GM12872 (cell line): ENCODE results near the gene SLC22A25.

ENCODE experiments used
- TF ChIP-seq, protein P1 (sequence below): IDR thresholded peaks from 3 replicates; pipeline ENCODE4 v1.5.1; 2011; ENCODE audit warnings: low read depth, mild to moderate bottlenecking, low read length, moderate library complexity; ENCODE audit not compliant: insufficient read depth

SLC22A25 gene

DNA sequence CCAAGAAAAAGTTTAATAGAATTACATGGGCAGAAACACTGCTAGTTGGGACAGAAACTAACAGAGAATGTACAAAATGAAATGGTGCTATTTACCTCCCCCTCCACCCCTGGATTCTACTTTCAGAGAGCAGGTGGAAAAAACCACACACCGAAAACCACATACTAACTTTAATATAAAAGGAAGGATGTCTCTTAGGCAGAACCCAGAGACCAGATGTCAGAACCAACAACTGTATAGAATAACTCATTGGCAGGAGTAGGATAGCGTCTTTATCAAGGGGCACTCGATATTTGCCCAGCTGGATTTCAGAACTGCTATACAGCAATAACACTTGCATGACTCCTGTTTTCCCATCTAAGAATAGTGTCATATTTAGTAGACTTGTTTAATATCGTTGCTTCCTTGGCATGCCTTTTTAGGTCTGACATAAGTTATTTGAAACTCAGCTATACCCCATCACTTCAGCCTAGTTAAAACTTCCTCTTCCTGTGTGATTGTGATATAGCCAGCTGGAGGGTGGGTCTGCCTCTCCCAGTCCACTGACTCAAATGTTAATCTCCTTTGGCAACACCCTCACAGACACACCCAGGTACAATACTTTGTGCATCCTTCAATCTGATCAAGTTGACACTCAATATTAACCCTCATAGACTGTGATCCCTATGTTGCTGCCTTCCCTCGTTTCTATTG is 1.2 kb downstream of the SLC22A25 start:
- TF ChIP-seq, protein P1, sequence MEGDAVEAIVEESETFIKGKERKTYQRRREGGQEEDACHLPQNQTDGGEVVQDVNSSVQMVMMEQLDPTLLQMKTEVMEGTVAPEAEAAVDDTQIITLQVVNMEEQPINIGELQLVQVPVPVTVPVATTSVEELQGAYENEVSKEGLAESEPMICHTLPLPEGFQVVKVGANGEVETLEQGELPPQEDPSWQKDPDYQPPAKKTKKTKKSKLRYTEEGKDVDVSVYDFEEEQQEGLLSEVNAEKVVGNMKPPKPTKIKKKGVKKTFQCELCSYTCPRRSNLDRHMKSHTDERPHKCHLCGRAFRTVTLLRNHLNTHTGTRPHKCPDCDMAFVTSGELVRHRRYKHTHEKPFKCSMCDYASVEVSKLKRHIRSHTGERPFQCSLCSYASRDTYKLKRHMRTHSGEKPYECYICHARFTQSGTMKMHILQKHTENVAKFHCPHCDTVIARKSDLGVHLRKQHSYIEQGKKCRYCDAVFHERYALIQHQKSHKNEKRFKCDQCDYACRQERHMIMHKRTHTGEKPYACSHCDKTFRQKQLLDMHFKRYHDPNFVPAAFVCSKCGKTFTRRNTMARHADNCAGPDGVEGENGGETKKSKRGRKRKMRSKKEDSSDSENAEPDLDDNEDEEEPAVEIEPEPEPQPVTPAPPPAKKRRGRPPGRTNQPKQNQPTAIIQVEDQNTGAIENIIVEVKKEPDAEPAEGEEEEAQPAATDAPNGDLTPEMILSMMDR: no peak

DNA sequence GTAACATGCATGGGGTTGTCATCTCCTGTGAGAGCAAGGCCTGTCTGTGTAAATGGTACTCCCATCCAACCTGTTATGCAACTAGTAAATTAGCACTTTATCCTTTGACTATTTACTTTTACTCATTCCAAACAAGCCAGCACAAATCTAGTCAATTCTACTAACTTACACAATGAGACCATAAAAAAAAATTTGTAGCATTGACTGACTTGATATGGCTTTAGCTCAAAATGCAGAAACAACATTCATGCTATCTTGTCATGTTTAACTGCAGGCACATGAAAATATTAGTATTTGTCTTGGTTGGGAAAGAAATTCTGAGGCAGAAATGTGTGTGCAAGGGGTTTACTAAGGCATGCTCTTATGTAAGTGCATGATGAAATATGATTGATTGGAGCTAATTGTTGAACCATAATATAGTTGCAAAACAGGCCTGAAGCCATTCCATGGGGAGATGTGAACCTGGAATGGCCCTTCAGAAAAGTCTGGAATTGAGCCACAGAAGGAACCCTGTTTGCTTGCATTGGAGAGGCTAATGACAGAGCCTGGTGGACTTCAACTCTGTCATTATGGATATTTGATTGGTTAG is 2.5 kb downstream of the SLC22A25 start:
- TF ChIP-seq, protein P1: no peak

DNA sequence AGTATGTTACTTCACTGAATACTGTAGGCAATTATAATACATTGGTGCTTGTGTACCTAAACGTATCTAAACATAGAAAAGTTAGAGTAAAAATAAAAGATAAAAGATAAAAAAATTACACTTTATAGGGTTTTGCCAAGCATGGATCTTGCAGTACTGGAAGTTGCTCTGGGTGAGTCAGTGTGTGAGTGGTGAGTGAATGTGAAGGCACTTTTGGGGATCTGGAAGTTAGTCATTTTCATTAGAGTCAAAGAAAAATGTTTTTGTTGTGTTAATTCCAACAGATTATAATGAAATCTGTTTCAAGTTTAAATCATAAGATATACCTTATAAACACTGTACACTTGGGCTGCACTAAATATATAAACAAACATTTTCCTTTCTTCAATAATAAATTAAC is 3.3 kb downstream of the SLC22A25 start:
- TF ChIP-seq, protein P1: no peak

DNA sequence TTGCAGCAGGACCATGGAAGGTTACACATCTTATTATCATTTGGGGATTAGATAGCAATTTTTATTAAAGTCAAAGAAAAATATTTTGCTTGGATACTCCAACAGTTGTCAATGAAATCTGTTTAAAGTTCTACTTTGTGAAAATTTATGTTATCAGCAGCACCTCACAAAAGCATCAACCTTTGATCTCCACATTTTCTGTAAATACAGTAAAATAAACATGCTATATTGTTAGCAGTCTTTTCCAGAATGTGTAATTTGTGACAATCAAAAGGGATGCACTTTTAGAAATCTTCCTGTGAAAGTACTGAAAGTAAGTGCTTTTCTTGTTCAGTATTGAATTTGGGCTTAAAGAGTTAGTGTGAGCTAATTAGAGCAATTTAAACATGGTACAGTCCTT is 4.1 kb downstream of the SLC22A25 start:
- TF ChIP-seq, protein P1: no peak

DNA sequence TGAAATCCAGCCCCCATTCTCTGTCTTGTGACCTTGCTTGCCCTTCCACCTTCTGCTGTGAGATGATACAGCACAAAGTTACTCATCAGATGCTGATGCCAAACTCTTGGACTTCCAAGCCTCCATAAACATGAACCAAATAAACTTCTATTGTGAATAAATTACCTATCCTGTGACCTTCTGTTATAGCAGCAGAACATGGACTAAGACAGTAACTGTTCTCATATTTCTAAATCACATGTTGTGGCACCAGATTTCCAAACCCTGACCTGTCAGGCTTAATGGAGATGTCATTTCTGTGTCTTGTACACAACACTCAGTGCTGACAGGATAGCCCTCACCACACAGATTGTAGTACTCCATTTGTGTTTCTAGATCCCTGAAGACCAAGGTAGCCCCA is 6.0 kb downstream of the SLC22A25 start:
- TF ChIP-seq, protein P1: no peak

DNA sequence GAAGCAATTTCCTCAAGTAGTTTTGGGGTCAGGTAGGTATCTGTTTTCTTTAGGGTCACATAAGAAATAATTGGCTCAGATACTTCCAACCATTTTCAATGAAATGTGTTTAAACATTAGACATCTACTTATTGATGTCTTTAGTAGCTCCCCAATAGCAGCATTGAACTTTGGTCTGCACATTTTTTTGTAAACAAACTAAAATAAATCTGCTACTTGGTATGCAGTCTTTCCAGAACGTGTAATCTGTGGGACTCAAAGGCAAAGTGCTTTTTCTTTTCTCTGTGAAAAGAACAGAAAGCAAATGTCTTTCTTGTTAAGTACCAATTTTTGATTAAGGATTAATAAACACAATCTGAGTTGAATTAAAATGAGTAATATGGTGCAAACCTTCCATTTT is 13.6 kb downstream of the SLC22A25 start:
- TF ChIP-seq, protein P1: no peak

DNA sequence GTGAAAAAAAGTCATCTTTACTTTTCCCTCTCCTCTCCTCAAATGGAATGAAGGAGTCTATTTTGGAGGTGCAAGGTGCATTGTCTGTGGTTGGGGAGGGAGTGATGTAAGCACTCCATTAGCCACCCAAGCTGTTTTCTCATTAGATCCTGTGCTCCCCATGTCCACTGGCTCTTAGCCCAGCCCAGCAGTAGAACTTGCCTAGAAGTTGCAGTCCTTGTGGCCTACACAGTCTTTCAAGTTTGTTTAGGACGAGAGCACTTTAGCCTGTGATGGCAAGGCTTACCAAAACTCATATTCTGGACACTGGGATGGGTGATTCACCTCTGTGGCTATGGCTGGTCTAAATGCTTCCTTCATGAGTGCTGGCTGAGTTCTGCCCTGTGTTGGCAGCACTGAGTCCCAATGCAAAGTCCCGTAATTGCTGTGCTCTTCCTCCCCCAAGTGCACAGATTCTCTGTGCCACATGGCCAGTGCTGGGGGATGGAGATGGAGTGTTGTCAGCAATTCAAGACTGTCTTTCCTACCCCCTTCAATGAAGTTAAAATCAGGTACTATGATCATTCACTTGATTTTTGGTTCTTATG is 15.8 kb downstream of the SLC22A25 start:
- TF ChIP-seq, protein P1: no peak
